AG10803 (cell line): ENCODE measurements around the gene NOG.

Source experiments
- DNase-seq: peaks from one replicate; pipeline ENCODE4 v3.0.0; 2010; ENCODE audit warnings: low read depth
- H3K4me3 ChIP-seq: 2 replicates; pipeline ENCODE4 v1.5.1; 2011; ENCODE audit warnings: mild to moderate bottlenecking, low read length, control low read depth
- CTCF ChIP-seq: conservative IDR thresholded peaks from 2 replicates; pipeline ENCODE4 v1.5.1; 2011; ENCODE audit warnings: mild to moderate bottlenecking, low read length, control low read depth, inconsistent platforms

Gene NOG

DNA sequence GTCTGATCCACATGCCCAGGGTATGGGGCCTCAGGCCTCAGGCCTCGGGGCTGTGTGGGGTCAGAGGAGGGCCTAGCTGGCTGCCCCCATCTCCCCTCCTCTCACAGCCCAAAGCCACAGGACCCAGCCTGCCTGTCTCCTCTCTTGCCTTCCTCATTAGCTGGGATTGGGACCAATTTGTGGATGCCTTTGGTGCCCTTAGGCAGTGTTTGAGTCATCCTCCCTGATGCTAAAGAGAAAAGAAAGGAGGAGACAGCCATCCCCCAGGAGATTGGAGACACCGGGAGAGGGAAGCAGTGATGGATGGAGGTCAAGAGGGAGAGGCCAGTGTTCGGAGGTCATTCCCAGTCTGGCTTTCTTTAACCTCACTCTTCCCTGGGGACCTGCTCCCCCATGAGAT is 23.3 kb upstream of the NOG start:
- no peak for TF ChIP-seq CTCF
- no peak for DNase-seq
- H3K4me3 ChIP-seq, result no peak overlapping the region

DNA sequence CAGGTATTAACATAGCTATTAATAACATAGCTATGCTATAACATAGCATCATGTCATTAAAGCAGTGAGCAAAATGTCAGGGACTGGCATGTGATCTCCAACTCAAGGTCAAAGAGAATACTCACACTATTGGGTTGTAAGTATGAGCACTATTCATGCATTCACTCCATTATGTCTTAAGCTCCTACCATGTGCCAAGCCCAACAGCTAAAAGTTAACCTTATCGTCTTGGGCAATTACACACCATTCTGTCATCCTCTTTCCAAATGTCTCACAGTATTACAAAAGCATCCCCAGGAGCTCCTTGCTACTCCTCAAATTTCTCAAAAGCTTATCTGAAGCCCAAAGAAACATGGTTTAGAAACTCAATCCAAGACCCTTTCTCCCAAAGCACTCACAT is 22.0 kb upstream of the NOG start:
- DNase-seq, result no peak
- H3K4me3 ChIP-seq, result no peak overlapping the region
- TF ChIP-seq CTCF, result no peak

GRCh38 chr17:56577190-56577842 is 16.2 kb upstream of the NOG start:
- no peak for TF ChIP-seq CTCF
- DNase-seq, result no peak
- H3K4me3 ChIP-seq, result no peak overlapping the region

DNA sequence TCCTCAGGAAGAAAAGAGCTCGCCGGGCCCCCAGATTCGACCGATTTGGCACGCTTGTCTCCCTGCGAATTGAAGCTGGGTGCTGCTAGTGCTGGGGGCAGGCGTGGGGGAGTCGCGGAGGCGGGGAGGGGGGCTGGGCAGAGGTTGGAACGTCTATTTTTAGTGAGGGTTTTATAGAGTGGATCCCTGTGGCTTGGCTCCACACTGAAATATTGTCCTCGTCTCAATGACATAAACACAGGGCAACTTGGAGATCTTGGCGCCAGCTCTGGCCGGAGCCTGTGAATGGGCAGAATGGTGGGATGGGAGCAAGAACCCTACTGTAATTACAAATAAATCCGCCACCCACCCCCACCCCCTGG is 15.7 kb upstream of the NOG start:
- DNase-seq, result no peak
- no peak overlapping the region for H3K4me3 ChIP-seq
- no peak for TF ChIP-seq CTCF

DNA sequence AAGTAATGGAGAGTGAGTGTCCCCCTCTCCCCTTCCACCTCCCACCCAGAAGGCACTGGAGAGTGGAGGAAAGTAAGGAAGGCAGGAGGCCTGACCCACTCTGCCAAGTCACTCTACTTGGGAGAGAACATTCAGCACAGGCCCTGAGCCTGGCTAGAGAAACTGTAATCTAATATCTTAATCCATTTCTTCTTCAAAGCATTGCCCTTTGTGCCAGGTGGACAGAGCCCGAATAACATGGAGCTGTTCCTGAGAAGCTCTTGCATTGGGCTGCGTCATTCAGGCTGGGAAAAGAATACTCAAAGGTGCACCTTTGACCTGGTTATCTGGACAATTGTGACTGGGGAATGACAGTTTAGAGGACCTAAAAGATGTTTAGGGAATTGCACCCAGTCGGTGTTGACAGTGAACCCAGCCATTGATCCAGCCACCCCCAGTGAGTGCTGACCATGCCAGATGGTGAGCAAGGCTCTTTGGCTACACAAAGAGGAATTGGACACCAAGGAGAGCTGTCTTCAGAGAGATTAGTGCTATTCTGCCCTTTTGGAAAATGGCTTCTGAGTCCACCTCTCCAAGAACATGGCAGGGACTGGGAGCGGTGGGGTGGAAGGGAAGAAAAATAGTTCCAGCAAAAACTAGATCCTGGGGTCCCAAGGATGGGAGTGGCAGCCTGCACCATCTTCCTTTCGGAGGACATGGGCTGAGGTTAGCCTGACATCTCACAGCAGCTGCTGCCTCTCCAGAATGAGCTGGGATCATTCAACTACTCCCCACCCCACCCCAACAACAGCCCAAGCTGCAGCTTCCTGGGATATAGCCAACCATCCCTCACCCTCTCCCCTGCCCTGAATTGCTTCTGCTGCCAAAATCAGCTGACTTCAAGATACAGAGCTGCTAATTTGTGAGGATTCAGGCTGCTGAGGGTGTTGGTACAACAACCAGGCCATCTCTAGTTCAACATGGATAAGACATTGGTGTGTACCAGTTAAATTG is 11.6 kb upstream of the NOG start:
- no peak for TF ChIP-seq CTCF
- no peak for DNase-seq
- H3K4me3 ChIP-seq, result no peak overlapping the region

DNA sequence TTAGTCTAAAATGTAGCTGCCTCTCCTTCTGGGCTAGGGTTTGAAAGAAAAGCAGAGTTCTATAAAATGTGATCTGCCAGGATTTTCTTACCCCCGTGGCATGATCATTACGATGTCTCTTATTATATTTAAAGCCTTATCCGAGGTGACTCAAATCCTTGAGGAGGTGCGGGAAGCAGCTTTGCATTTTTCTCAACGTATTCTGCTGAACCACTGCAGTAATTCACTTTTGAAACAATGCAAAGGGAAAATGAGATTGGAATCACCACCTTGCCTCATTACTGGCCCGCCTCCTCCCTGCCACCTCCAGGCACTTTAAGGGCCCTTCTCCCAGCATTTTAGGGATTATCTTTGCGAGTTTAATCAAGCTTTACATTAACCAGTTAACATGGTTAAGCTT is 9.7 kb upstream of the NOG start:
- no peak for TF ChIP-seq CTCF
- DNase-seq, result no peak
- H3K4me3 ChIP-seq, result no peak overlapping the region

DNA sequence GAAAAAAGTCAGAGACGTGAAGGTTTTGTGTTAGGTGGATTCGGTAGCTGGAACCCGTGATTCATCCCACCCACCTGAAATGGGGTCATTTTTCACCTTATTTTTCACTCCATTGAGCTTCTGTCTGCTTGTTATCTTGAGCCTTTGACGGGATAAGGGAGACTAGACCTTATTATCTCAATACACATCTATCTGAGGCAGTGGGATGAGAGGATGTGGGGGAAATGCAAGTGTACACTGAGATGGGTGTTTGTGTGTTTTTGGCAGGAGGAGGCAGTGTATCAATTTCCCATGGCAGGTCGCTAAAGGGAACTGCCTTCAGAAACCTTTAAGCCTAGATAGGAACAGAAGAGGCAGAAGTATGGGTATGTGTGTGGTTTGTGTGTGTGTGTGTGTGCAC is 6.2 kb upstream of the NOG start:
- DNase-seq, result no peak
- TF ChIP-seq CTCF, result no peak
- H3K4me3 ChIP-seq, result no peak overlapping the region
